ENCODE results near the gene PI16. TPM values are rescaled to one million over a fixed set of nuclear protein-coding genes. Genes with fewer than 3 reads are reported as not detected.

Gene PI16
- total and polyA plus RNA-seq, 2 of the 13 experiments (the other 11 are each of a cell fraction or from before 2014, with no cell fraction given), result not detected

GRCh38 chr6:36944650-36945049, 9.9 kb upstream of the PI16 start:
- POLR2A ChIA-PET, result no interaction called here
- no peak for TF ChIP-seq IRF9 (CRISPR knock-in tag; IDR thresholded peaks at IDR 0.05; ENCODE audit: borderline replicate concordance)
- no peak for TF ChIP-seq CENPBD1 (CRISPR knock-in tag; IDR thresholded peaks at IDR 0.05; ENCODE audit: borderline replicate concordance, low read depth)
- no peak for TF ChIP-seq ADNP (CRISPR knock-in tag; IDR thresholded peaks at IDR 0.05)
- no peak for TF ChIP-seq GFI1 (CRISPR knock-in tag; IDR thresholded peaks at IDR 0.05; ENCODE audit: borderline replicate concordance)
- TF ChIP-seq SIX1 (CRISPR knock-in tag; IDR thresholded peaks at IDR 0.05; ENCODE audit: borderline replicate concordance), result no peak
- no peak for TF ChIP-seq ZSCAN9 (CRISPR knock-in tag; IDR thresholded peaks at IDR 0.05; ENCODE audit: borderline replicate concordance)
- TF ChIP-seq ZNF687 (CRISPR knock-in tag; IDR thresholded peaks at IDR 0.05), result no peak
- TF ChIP-seq ZNF737 (CRISPR knock-in tag; IDR thresholded peaks at IDR 0.05; ENCODE audit: borderline replicate concordance), result no peak
- no peak for TF ChIP-seq SNAPC5 (CRISPR knock-in tag; IDR thresholded peaks at IDR 0.05; ENCODE audit: borderline replicate concordance)
- no peak for TF ChIP-seq ZNF784 (CRISPR knock-in tag; IDR thresholded peaks at IDR 0.05; ENCODE audit: borderline replicate concordance)
- TF ChIP-seq ZNF337 (CRISPR knock-in tag; IDR thresholded peaks at IDR 0.05; ENCODE audit: borderline replicate concordance, low read depth), result no peak
- TF ChIP-seq BRCA1 (CRISPR knock-in tag; IDR thresholded peaks at IDR 0.05), result no peak
- no peak for TF ChIP-seq AGO1 (IDR thresholded peaks at IDR 0.05; ENCODE audit: low read depth, low read length, poor library complexity, severe bottlenecking)
- no peak for TF ChIP-seq ZSCAN22 (CRISPR knock-in tag; IDR thresholded peaks at IDR 0.05)
- no peaks in the 10 kb centered on the region for H3K9me3 ChIP-seq (ENCODE audit: low read length)
- ATAC-seq (no peak), DNase-seq (ENCODE audit: low spot score) (no peak), FAIRE-seq (no peak)
- H3K27me3 ChIP-seq (ENCODE audit: control insufficient read depth in 1 of 2, insufficient read depth in 2 of 2, low read length in 2 of 2), result peaks cover 1 to 35% of the 10 kb centered on the region in 2 experiments
- intact Hi-C loops (cut with micrococcal nuclease; ENCODE audit: unreplicated experiment) (no loop called here), in situ Hi-C loops (cut with HindIII; ENCODE audit: extremely low pct_ligation_motif_present, low pct_unique_long_range_greater_than_20kb) (no loop called here)
- H3K9ac ChIP-seq (ENCODE audit: insufficient read depth, low read depth, low read length), result no peak overlapping the region
- H4K20me1 ChIP-seq (ENCODE audit: insufficient read depth, low read length), result no peaks in the 10 kb centered on the region
- H3K79me2 ChIP-seq (ENCODE audit: insufficient read depth, low read length), result no peaks in the 10 kb centered on the region
- CTCF ChIA-PET (ENCODE audit: low intra/inter-chr PET ratio, low total read pairs), result no interaction called here
- no peaks in the 10 kb centered on the region for H3K4me1 ChIP-seq (ENCODE audit: insufficient read depth, low read length)
- BruUV-seq (replicated peaks), result no TSS peak
- no peaks in the 10 kb centered on the region for H3K36me3 ChIP-seq (replicated peaks in 1 of 2; ENCODE audit: control insufficient read depth in 1 of 2, insufficient read depth in 2 of 2, low read length in 2 of 2)
- no peak overlapping the region for H3K4me3 ChIP-seq (replicated peaks in 1 of 3; ENCODE audit: insufficient read depth in 1 of 3, low read depth in 2 of 3, low read length in 3 of 3)
- no peak overlapping the region for H2AFZ ChIP-seq (ENCODE audit: low read length)
- no peak overlapping the region for H3K4me2 ChIP-seq (ENCODE audit: low read depth, low read length)
- WGBS (ENCODE audit: low lambda C conversion rate), result 49% methylated on average over 5 of the region's 5 CpGs
- H3K27ac ChIP-seq (ENCODE audit: extremely low read length, insufficient read depth, low read length), result no peak overlapping the region

Data from HepG2 (cell line).